IPS-20b (cell line): ENCODE measurements around the gene TULP1.

Source experiments
- H3K27ac ChIP-seq: one replicate; pipeline ENCODE4 v1.5.1; 2013; ENCODE audit warnings: low read length
- H3K27me3 ChIP-seq: 2 replicates; pipeline ENCODE4 v1.6.1; 2013; ENCODE audit warnings: mild to moderate bottlenecking, low read length, inconsistent platforms; ENCODE audit not compliant: insufficient read depth
- H3K36me3 ChIP-seq: 2 replicates; pipeline ENCODE4 v1.6.1; 2013; ENCODE audit warnings: low read depth, mild to moderate bottlenecking, inconsistent platforms, low read length, moderate library complexity; ENCODE audit not compliant: insufficient read depth
- H3K4me1 ChIP-seq: 2 replicates; pipeline ENCODE4 v1.6.1; 2013; ENCODE audit warnings: mild to moderate bottlenecking, control low read depth, inconsistent platforms, low read length, moderate library complexity; ENCODE audit not compliant: insufficient read depth
- H3K4me3 ChIP-seq: 2 replicates; pipeline ENCODE4 v1.5.1; 2013; ENCODE audit warnings: mild to moderate bottlenecking, low read length, inconsistent platforms
- H3K9ac ChIP-seq: 2 replicates; pipeline ENCODE4 v1.6.1; 2013; ENCODE audit warnings: low read depth, mild to moderate bottlenecking, inconsistent platforms, low read length, moderate library complexity
- H3K9me3 ChIP-seq: 2 replicates; pipeline ENCODE4 v1.6.1; 2013; ENCODE audit warnings: mild to moderate bottlenecking, low read depth, low read length, inconsistent platforms; ENCODE audit not compliant: insufficient read depth

TULP1 gene

GRCh38 chr6:35468181-35468979 is 44.3 kb downstream of the TULP1 start, which contains the start of gene RPL10A:
RPL10A (plus strand) TSS chr6:35468401; CDS start chr6:35468435, 34 bp downstream.
- H3K4me3 ChIP-seq, result peak within 1 kb of the TSS; percentile 90
- peak within 1 kb of the TSS; percentile 100 for H3K9ac ChIP-seq
- H3K4me1 ChIP-seq, result peaks cover 2% of the 10 kb centered on the region; the same call in 1 of the 2 replicates
- H3K27me3 ChIP-seq, result peaks cover 9% of the 10 kb centered on the region; the same call in 1 of the 2 replicates
- peak within 1 kb of the TSS; percentile 99 for H3K27ac ChIP-seq
- peaks cover 68% of the 10 kb centered on the region for H3K36me3 ChIP-seq
- H3K9me3 ChIP-seq, result no peaks in the 10 kb centered on the region

GRCh38 chr6:35465646-35466045 is 47.0 kb downstream of the TULP1 start:
- H3K36me3 ChIP-seq, result peaks cover 58% of the 10 kb centered on the region
- no peak overlapping the region for H3K4me3 ChIP-seq
- no peak overlapping the region for H3K9ac ChIP-seq
- H3K27me3 ChIP-seq, result peaks cover 9% of the 10 kb centered on the region; the same call in 1 of the 2 replicates
- H3K9me3 ChIP-seq, result no peaks in the 10 kb centered on the region
- H3K4me1 ChIP-seq, result peaks cover 2% of the 10 kb centered on the region; the same call in 1 of the 2 replicates
- H3K27ac ChIP-seq, result no peak overlapping the region

- Histone ChIP-seq H3K4me3 (no peak overlapping the region), H3K27ac (no peak overlapping the region), H3K9me3 (no peaks in the 10 kb centered on the region), H3K36me3 (peaks cover 48% of the 10 kb centered on the region), H3K9ac (no peak overlapping the region), H3K4me1 (no peaks in the 10 kb centered on the region), H3K27me3 (peaks cover 9% of the 10 kb centered on the region; the same call in 1 of the 2 replicates)
These were observed 49.4 kb downstream of the TULP1 start for GRCh38 chr6:35463292-35463691.

GRCh38 chr6:35461270-35461669 is 51.4 kb downstream of the TULP1 start:
- Histone ChIP-seq H3K27me3 (no peaks in the 10 kb centered on the region), H3K9ac (no peak overlapping the region), H3K9me3 (no peaks in the 10 kb centered on the region), H3K4me1 (no peaks in the 10 kb centered on the region), H3K36me3 (peaks cover 54% of the 10 kb centered on the region), H3K27ac (no peak overlapping the region), H3K4me3 (no peak overlapping the region)

GRCh38 chr6:35457907-35458306 is 54.8 kb downstream of the TULP1 start:
- Histone ChIP-seq H3K27me3 (peaks cover 7% of the 10 kb centered on the region), H3K9me3 (no peaks in the 10 kb centered on the region), H3K4me1 (peaks cover 14% of the 10 kb centered on the region; the same call in 1 of the 2 replicates), H3K36me3 (peaks cover 47% of the 10 kb centered on the region; the same call in 1 of the 2 replicates), H3K27ac (no peak overlapping the region), H3K9ac (no peak overlapping the region), H3K4me3 (no peak overlapping the region)

- H3K9ac ChIP-seq, result peak overlapping the region; percentile 8; the same call in 1 of the 2 replicates
- no peaks in the 10 kb centered on the region for H3K9me3 ChIP-seq
- H3K4me1 ChIP-seq, result peaks cover 20% of the 10 kb centered on the region; the same call in 1 of the 2 replicates
- H3K36me3 ChIP-seq, result peaks cover 31% of the 10 kb centered on the region; the same call in 1 of the 2 replicates
- H3K27me3 ChIP-seq, result peaks cover 21% of the 10 kb centered on the region
- peak overlapping the region; percentile 2; the same call in 1 of the 2 replicates for H3K4me3 ChIP-seq
- H3K27ac ChIP-seq, result no peak overlapping the region
These were observed 58.1 kb downstream of the TULP1 start for GRCh38 chr6:35454391-35455110.

- Histone ChIP-seq H3K4me1 (peaks cover 20% of the 10 kb centered on the region; the same call in 1 of the 2 replicates), H3K36me3 (peaks cover 21% of the 10 kb centered on the region; the same call in 1 of the 2 replicates), H3K9ac (peak overlapping the region; percentile 59; the same call in 1 of the 2 replicates), H3K9me3 (no peaks in the 10 kb centered on the region), H3K4me3 (peak overlapping the region; percentile 79), H3K27ac (no peak overlapping the region), H3K27me3 (peaks cover 22% of the 10 kb centered on the region)
These were observed 59.5 kb downstream of the TULP1 start for GRCh38 chr6:35453236-35453635.

- H3K9me3 ChIP-seq, result no peaks in the 10 kb centered on the region
- H3K27ac ChIP-seq, result no peak within 1 kb of the TSS
- peaks cover 22% of the 10 kb centered on the region for H3K27me3 ChIP-seq
- peak within 1 kb of the TSS; percentile 79 for H3K4me3 ChIP-seq
- peak within 1 kb of the TSS; percentile 59; the same call in 1 of the 2 replicates for H3K9ac ChIP-seq
- peaks cover 20% of the 10 kb centered on the region; the same call in 1 of the 2 replicates for H3K4me1 ChIP-seq
- H3K36me3 ChIP-seq, result peaks cover 16% of the 10 kb centered on the region; the same call in 1 of the 2 replicates
These were observed 60.3 kb downstream of the TULP1 start, which contains the start of gene FANCE for GRCh38 chr6:35452183-35453090. FANCE (plus strand) TSS chr6:35452338; CDS start chr6:35452546, 208 bp downstream.

GRCh38 chr6:35451354-35452182 is 61.1 kb downstream of the TULP1 start:
- Histone ChIP-seq H3K36me3 (0 out of 2 replicates have a peak, but pooled peaks cover 9% of the 10 kb centered on the region), H3K27me3 (peaks cover 22% of the 10 kb centered on the region), H3K9me3 (no peaks in the 10 kb centered on the region), H3K4me1 (peaks cover 20% of the 10 kb centered on the region; the same call in 1 of the 2 replicates), H3K4me3 (peak overlapping the region; percentile 79), H3K27ac (no peak overlapping the region), H3K9ac (no peak overlapping the region)

- H3K9ac ChIP-seq, result no peak overlapping the region
- H3K27ac ChIP-seq, result no peak overlapping the region
- no peaks in the 10 kb centered on the region for H3K9me3 ChIP-seq
- H3K4me3 ChIP-seq, result no peak overlapping the region
- H3K36me3 ChIP-seq, result no peaks in the 10 kb centered on the region
- peaks cover 22% of the 10 kb centered on the region for H3K27me3 ChIP-seq
- peaks cover 19% of the 10 kb centered on the region; the same call in 1 of the 2 replicates for H3K4me1 ChIP-seq
These were observed 63.3 kb downstream of the TULP1 start for GRCh38 chr6:35449287-35449881.
